ENCODE results near the gene EFS.

DNA sequence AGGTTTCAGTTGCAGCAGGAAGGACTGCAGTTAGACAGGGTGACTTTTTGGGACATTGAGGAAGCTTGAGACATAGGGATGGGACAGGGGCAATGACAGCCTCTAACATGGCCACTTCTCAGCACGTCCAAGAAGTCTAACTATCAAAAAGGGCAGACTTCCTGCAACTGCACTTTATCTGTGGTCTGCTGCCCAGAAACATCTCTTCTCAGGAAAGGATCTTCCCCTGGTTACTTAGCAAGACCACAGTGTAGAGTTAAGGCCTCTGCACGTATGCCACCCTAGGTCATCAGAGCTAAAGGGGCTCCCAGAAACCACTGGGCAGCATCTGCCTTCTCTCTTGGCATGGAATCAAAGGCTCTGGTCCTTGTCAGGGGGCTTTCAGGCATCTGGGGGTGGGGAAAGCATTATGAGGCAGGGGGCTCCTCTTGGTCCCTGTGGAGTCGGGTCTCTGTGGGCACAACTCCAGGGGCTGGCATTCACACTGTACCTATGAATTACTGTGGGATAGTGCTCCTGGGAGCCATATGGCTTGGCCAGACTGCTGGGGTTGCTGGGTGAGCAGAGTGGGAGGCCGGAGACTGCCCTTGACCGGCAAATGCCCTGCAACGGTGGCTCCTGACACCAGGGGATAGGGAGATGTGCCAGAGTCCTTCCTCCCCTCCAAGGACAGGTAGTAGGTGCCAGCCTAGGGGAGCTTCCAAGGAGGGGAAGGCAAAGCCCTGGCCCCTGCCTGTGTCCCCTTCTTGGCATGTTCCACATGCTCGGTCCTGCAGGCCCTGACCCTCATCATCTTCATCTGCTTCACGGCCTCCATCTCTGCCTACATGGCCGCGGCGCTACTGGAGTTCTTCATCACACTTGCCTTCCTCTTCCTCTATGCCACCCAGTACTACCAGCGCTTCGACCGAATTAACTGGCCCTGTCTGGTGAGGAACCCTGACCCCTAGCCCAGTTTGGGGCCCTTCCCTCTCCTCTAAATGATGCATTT is 12.9 kb upstream of the EFS start:
- TF ChIP-seq, protein P1, sequence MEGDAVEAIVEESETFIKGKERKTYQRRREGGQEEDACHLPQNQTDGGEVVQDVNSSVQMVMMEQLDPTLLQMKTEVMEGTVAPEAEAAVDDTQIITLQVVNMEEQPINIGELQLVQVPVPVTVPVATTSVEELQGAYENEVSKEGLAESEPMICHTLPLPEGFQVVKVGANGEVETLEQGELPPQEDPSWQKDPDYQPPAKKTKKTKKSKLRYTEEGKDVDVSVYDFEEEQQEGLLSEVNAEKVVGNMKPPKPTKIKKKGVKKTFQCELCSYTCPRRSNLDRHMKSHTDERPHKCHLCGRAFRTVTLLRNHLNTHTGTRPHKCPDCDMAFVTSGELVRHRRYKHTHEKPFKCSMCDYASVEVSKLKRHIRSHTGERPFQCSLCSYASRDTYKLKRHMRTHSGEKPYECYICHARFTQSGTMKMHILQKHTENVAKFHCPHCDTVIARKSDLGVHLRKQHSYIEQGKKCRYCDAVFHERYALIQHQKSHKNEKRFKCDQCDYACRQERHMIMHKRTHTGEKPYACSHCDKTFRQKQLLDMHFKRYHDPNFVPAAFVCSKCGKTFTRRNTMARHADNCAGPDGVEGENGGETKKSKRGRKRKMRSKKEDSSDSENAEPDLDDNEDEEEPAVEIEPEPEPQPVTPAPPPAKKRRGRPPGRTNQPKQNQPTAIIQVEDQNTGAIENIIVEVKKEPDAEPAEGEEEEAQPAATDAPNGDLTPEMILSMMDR (IDR thresholded peaks at IDR 0.05 in 2 of 3, conservative IDR thresholded peaks at IDR 0.05 in 1 of 3; ENCODE audit: control insufficient read depth in 2 of 3, extremely low read depth in 1 of 3, insufficient read depth in 1 of 3, low read depth in 3 of 3, low read length in 3 of 3): no peak
- TF ChIP-seq SPI1 (IDR thresholded peaks at IDR 0.05; ENCODE audit: borderline replicate concordance, insufficient read depth, low read depth, low read length): no peak
- TF ChIP-seq POLR2A (IDR thresholded peaks at IDR 0.05; ENCODE audit: low read depth, low read length): no peak
- TF ChIP-seq CHD2 (IDR thresholded peaks at IDR 0.05; ENCODE audit: borderline replicate concordance, low read depth, low read length): no peak
- no peak for TF ChIP-seq FOXM1 (IDR thresholded peaks at IDR 0.05; ENCODE audit: low read depth, low read length)
- TF ChIP-seq JUND (IDR thresholded peaks at IDR 0.05; ENCODE audit: low read depth, low read length): no peak
- no peak for TF ChIP-seq SIN3A (IDR thresholded peaks at IDR 0.05; ENCODE audit: low read depth, low read length)
- no peak for TF ChIP-seq POLR2AphosphoS5 (IDR thresholded peaks at IDR 0.05; ENCODE audit: low read length)
- TF ChIP-seq MXI1 (IDR thresholded peaks at IDR 0.05; ENCODE audit: low read depth, low read length): no peak
- no peak for TF ChIP-seq EZH2 (IDR thresholded peaks at IDR 0.05; ENCODE audit: borderline replicate concordance, control insufficient read depth, low read depth, low read length)
- TF ChIP-seq HCFC1 (IDR thresholded peaks at IDR 0.05; ENCODE audit: low read length): no peak
- no peak for TF ChIP-seq ZNF274 (IDR thresholded peaks at IDR 0.05; ENCODE audit: insufficient read depth, insufficient read length)
- no peak for TF ChIP-seq RAD21 (IDR thresholded peaks at IDR 0.05; ENCODE audit: insufficient read depth, low read depth, low read length)
- TF ChIP-seq, protein P2, sequence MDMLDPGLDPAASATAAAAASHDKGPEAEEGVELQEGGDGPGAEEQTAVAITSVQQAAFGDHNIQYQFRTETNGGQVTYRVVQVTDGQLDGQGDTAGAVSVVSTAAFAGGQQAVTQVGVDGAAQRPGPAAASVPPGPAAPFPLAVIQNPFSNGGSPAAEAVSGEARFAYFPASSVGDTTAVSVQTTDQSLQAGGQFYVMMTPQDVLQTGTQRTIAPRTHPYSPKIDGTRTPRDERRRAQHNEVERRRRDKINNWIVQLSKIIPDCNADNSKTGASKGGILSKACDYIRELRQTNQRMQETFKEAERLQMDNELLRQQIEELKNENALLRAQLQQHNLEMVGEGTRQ (IDR thresholded peaks at IDR 0.05; ENCODE audit: borderline replicate concordance, low read depth, low read length): no peak
